GM18520 (cell line): ENCODE data around the gene DSG4.

Experiments used
- ATAC-seq: cut with Tn5 transposase; IDR thresholded peaks from one replicate; pipeline ENCODE4 v1.9.1; 2021; ENCODE audit not compliant: unreplicated experiment

Gene DSG4

GRCh38 chr18:31446854-31447253 is 70.3 kb downstream of the DSG4 start:
- no peak for ATAC-seq

DNA sequence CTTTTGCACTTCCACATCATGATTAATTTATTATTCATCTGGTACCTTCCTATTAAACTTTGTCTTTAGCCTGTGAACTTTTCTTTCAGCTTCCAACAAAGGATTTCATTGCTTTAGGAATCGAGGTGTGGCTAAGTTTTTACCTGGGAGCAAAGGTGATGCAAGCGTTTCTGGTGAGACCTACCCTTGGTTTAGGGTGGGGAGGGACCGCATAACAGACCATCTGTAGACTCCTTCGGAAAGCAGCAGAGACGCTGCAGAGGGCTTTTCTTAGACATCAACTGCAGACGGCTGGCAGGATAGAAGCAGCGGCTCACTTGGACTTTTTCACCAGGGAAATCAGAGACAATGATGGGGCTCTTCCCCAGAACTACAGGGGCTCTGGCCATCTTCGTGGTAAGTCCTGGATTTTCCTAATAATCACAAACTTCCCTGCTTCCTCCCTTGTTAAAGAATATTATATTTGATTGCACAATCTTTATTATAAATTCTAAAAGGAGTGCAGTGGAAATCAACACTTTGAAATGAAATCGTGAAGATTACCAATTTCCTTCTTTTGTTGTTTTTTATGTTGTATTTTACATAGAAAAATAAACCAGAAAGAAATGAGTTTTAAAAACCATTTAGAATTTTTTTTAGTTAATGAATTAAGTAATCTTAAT is 71.1 kb downstream of the DSG4 start, which contains the start of gene DSG3:
TSS of gene DSG3 (plus strand) at position 212 of the 662 bp plus-strand sequence. CDS start at position 349, 137 bp downstream.
- no peak for ATAC-seq

DNA sequence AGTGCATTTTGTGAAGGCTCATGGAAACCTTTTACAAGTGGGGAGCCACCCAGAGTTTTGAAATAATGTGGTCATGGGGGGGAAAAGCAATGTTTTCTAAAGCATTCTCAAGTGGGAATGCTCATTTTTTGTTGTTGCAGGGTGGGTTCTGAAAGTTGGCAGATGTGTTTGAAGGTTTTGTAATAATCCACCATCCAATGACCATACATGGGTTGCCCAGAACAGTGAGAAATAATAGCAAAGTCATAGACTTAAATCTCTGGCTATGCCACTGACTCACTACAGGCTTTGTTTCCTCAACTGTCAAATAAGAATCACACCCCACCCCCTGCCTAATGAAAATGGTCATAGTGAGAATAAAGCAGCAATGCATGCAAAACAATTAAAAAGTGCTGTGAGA is 73.8 kb downstream of the DSG4 start:
- ATAC-seq, result no peak

DNA sequence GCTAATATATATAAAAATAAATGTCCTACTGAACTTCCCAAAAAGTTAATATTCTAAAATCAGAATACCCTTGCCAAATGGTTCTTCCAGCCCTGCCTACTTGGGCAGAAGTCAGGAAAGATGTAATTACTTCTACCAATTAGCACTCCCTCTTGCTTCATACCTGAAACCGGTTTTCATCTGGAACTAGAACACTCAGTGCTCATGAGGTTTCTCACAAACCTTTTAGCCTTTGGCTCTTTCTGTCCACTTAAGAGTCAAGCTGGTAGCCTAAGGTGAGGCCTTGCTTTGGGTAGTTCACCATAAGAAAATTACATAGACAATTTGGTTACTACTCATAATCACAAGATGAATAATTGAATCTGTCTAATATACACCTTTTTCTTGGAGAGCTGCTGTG is 75.0 kb downstream of the DSG4 start:
- no peak for ATAC-seq

- ATAC-seq, result no peak
These were observed 77.6 kb downstream of the DSG4 start for GRCh38 chr18:31454066-31454708.
